H1 (cell line): Measurements from ENCODE around the gene ADTRP. TPM values are rescaled to one million over a fixed set of nuclear protein-coding genes. Genes with fewer than 3 reads are reported as not detected.

ENCODE experiments used
- CTCF ChIA-PET: fragments of 300-600 bp; sonication (Branson Sonifier 250); formaldehyde crosslinking; loops from one replicate; lab custom pipeline; 2021; ENCODE audit not compliant: partially characterized antibody; lab: Charles Lee
- POLR2A ChIA-PET: fragments of 300-600 bp; sonication (Branson Sonifier 250); formaldehyde crosslinking; loops from one replicate; lab custom pipeline; 2021; ENCODE audit warnings: inconsistent platforms; ENCODE audit not compliant: partially characterized antibody; lab: Charles Lee
- DNase-seq, 2 experiments: peaks; one replicate each; pipeline versions ENCODE4 v3.0.0 to v3.0.0-alpha.2; 2010 to 2022; ENCODE audit warnings: low spot score in 2 of 2, low read depth in 1 of 2, mixed read lengths in 1 of 2
- FAIRE-seq: peaks from 2 replicates; lab custom pipeline; 2011; peaks lifted over from hg19 to GRCh38; lab: Jason Lieb, UNC
- H2AFZ ChIP-seq: 2 replicates; pipeline ENCODE4 v1.8.1; 2012; ENCODE audit warnings: low read length, inconsistent platforms
- H2AK5ac ChIP-seq: 2 replicates; pipeline ENCODE4 v1.6.1; 2013; ENCODE audit warnings: low read depth, low read length
- H2BK120ac ChIP-seq: replicated peaks from 2 replicates; pipeline ENCODE3; 2013; ENCODE audit warnings: low read depth, low read length, inconsistent platforms
- H2BK12ac ChIP-seq: 2 replicates; pipeline ENCODE4 v1.6.1; 2013; ENCODE audit warnings: low read depth, low read length
- H2BK15ac ChIP-seq: 2 replicates; pipeline ENCODE4 v1.6.1; 2013; ENCODE audit warnings: low read length
- H2BK20ac ChIP-seq: 2 replicates; pipeline ENCODE4 v1.6.1; 2013; ENCODE audit warnings: low read length
- H2BK5ac ChIP-seq: 2 replicates; pipeline ENCODE4 v1.6.1; 2013; ENCODE audit warnings: low read depth, low read length
- H3K14ac ChIP-seq: 2 replicates; pipeline ENCODE4 v1.6.1; 2013; ENCODE audit warnings: inconsistent platforms; ENCODE audit not compliant: insufficient read length
- H3K18ac ChIP-seq: 2 replicates; pipeline ENCODE4 v1.6.1; 2013; ENCODE audit warnings: low read length; ENCODE audit errors: extremely low read depth
- H3K23ac ChIP-seq: 2 replicates; pipeline ENCODE4 v1.6.1; 2013; ENCODE audit warnings: inconsistent platforms; ENCODE audit not compliant: insufficient read length
- H3K23me2 ChIP-seq: 2 replicates; pipeline ENCODE4 v1.6.1; 2013; ENCODE audit warnings: low read depth, low read length
- H3K27ac ChIP-seq: 2 replicates; pipeline ENCODE4 v1.6.1; 2011; ENCODE audit warnings: low read depth, low read length, inconsistent platforms
- H3K27me3 ChIP-seq, 4 experiments: replicated peaks in 1 of 4; 1 replicate in 1 of 4; 2 replicates in 3 of 4; pipeline versions ENCODE4 v1.6.1 to v1.8.1; 2011 to 2013; ENCODE audit warnings: low read length in 3 of 4, mild to moderate bottlenecking in 3 of 4, inconsistent platforms in 2 of 4, mixed read lengths in 2 of 4, moderate library complexity in 1 of 4; ENCODE audit not compliant: control insufficient read depth in 3 of 4, insufficient read depth in 3 of 4; ENCODE audit errors: extremely low read depth in 1 of 4
- H3K36me3 ChIP-seq, 4 experiments: 2 replicates each; pipeline versions ENCODE4 v1.6.1 to v1.8.1; 2011 to 2013; ENCODE audit warnings: mild to moderate bottlenecking in 4 of 4, low read length in 3 of 4, moderate library complexity in 2 of 4, control low read depth in 1 of 4, inconsistent platforms in 1 of 4; ENCODE audit not compliant: insufficient read depth in 4 of 4, control insufficient read depth in 2 of 4
- H3K4ac ChIP-seq: replicated peaks from 2 replicates; pipeline ENCODE3; 2013; ENCODE audit warnings: low read length, low read depth, mixed read lengths, inconsistent platforms; ENCODE audit not compliant: insufficient read length
- H3K4me1 ChIP-seq, 4 experiments: replicated peaks in 1 of 4; 1 replicate in 1 of 4; 2 replicates in 3 of 4; pipeline versions ENCODE4 v1.6.1 to v1.8.1; 2011 to 2013; ENCODE audit warnings: low read length in 3 of 4, inconsistent platforms in 2 of 4, mixed read lengths in 1 of 4; ENCODE audit not compliant: insufficient read depth in 4 of 4, control insufficient read depth in 3 of 4
- H3K4me2 ChIP-seq, 2 experiments: 2 replicates each; pipeline versions ENCODE4 v1.6.1 to v1.8.1; 2011 to 2013; ENCODE audit warnings: low read depth in 2 of 2, low read length in 2 of 2, control low read depth in 1 of 2, inconsistent platforms in 1 of 2, mild to moderate bottlenecking in 1 of 2; ENCODE audit not compliant: insufficient read depth in 1 of 2
- H3K4me3 ChIP-seq, 4 experiments: fragments of 200-600, 300-600 bp in 1 of 4; sonication (generic), shearing (Covaris generic), sonication (Bioruptor Twin) in 1 of 4; 2 replicates each; pipeline versions ENCODE4 v1.5.1 to v1.8.1; 2011 to 2016; ENCODE audit warnings: low read length in 4 of 4, low read depth in 3 of 4, control low read depth in 2 of 4, inconsistent platforms in 2 of 4, mild to moderate bottlenecking in 2 of 4, mixed read lengths in 1 of 4, moderate library complexity in 1 of 4; ENCODE audit not compliant: insufficient read depth in 2 of 4; ENCODE audit errors: extremely low read depth in 1 of 4
- H3K56ac ChIP-seq: replicated peaks from 2 replicates; pipeline ENCODE3; 2013; ENCODE audit warnings: low read depth, mild to moderate bottlenecking, mixed read lengths, low read length, inconsistent platforms; ENCODE audit not compliant: insufficient read length
- H3K79me1 ChIP-seq: 2 replicates; pipeline ENCODE4 v1.6.1; 2013; ENCODE audit warnings: low read depth, low read length, control low read depth
- H3K79me2 ChIP-seq, 2 experiments: 2 replicates each; pipeline versions ENCODE4 v1.6.1 to v1.8.1; 2012 to 2013; ENCODE audit warnings: low read length in 2 of 2, mild to moderate bottlenecking in 2 of 2, inconsistent platforms in 1 of 2; ENCODE audit not compliant: insufficient read depth in 2 of 2, control insufficient read depth in 1 of 2
- H3K9ac ChIP-seq, 4 experiments: replicated peaks in 1 of 4; 1 replicate in 1 of 4; 2 replicates in 3 of 4; pipeline versions ENCODE4 v1.6.1 to v1.8.1; 2011 to 2013; ENCODE audit warnings: low read depth in 3 of 4, low read length in 3 of 4, control low read depth in 2 of 4, mild to moderate bottlenecking in 2 of 4, moderate library complexity in 2 of 4, inconsistent platforms in 1 of 4; ENCODE audit errors: extremely low read depth in 1 of 4
- H3K9me3 ChIP-seq, 2 experiments: 2 replicates each; pipeline versions ENCODE4 v1.6.1 to v1.8.1; 2012 to 2013; ENCODE audit warnings: mild to moderate bottlenecking in 2 of 2, moderate library complexity in 2 of 2, control low read depth in 1 of 2, inconsistent platforms in 1 of 2, low read depth in 1 of 2, low read length in 1 of 2, mixed read lengths in 1 of 2; ENCODE audit not compliant: insufficient read depth in 2 of 2
- H4K20me1 ChIP-seq, 2 experiments: replicated peaks in 1 of 2; 2 replicates each; pipeline versions ENCODE3 to v1.8.1; 2011 to 2013; ENCODE audit warnings: inconsistent platforms in 2 of 2, low read length in 2 of 2, mild to moderate bottlenecking in 1 of 2; ENCODE audit not compliant: insufficient read depth in 2 of 2, control insufficient read depth in 1 of 2
- H4K5ac ChIP-seq: 2 replicates; pipeline ENCODE4 v1.6.1; 2013; ENCODE audit warnings: low read length, low read depth, mixed read lengths, inconsistent platforms; ENCODE audit not compliant: insufficient read length
- H4K8ac ChIP-seq: 2 replicates; pipeline ENCODE4 v1.8.0; 2013; ENCODE audit warnings: mild to moderate bottlenecking, moderate library complexity, low read length, inconsistent platforms; ENCODE audit not compliant: insufficient read depth; ENCODE audit errors: extremely low read depth
- H4K91ac ChIP-seq: replicated peaks from 2 replicates; pipeline ENCODE3; 2013; ENCODE audit warnings: low read length, mixed read lengths, inconsistent platforms; ENCODE audit not compliant: insufficient read length
- KDM5A ChIP-seq: fragments of 200-600 bp; IDR thresholded peaks from 2 replicates; pipeline ENCODE4 v1.7.1; 2012; ENCODE audit warnings: mild to moderate bottlenecking, low read length, inconsistent platforms, mixed read lengths
- WGBS, 2 experiments: shearing (Covaris generic) in 1 of 2; methylation state at CpG; one replicate each; pipeline versions ENCODE4 v1.1.6 to v1.1.7; 2013 to 2015; ENCODE audit warnings: low lambda C conversion rate in 2 of 2, mixed read lengths in 2 of 2, inconsistent platforms in 1 of 2, low coverage in 1 of 2, missing lambda C conversion rate in 1 of 2; ENCODE audit not compliant: insufficient replicate concordance in 2 of 2, insufficient coverage in 1 of 2, insufficient read length in 1 of 2; ENCODE audit errors: extremely low coverage in 1 of 2, missing lambda C conversion rate in 1 of 2; 5-methylcytosine and 5-hydroxymethylcytosine counted together
- polyA plus RNA-seq, 7 experiments: library from polyadenylated mRNA; depleted of rRNA in 3 of 7; stranded (reverse) in 5 of 7; unstranded in 2 of 7; fragments of >200 nt in 5 of 7; fragments of 200-250 nt in 2 of 7; gene quantifications; 1 replicate in 5 of 7; 2 replicates in 1 of 7; 4 replicates in 1 of 7; pipeline versions ENCODE4 v1.2.1 to v1.2.3, GENCODE V29; 2011 to 2013; ENCODE audit warnings: missing spikeins in 2 of 7, mixed read lengths in 2 of 7
- total RNA-seq: library from RNA; stranded (reverse); fragmentation: NEBNext Ultra II Directional; extraction: Animal tissue kit (Norgen Biotek cat#: 25700); gene quantifications from 2 replicates; pipeline ENCODE4 v1.2.1, GENCODE V29; 2021

The ADTRP gene
- total and polyA plus RNA-seq, 2 of the 8 experiments (the other 6 are each of a cell fraction or from before 2014, with no cell fraction given): 0.08 to 0.45 TPM

DNA sequence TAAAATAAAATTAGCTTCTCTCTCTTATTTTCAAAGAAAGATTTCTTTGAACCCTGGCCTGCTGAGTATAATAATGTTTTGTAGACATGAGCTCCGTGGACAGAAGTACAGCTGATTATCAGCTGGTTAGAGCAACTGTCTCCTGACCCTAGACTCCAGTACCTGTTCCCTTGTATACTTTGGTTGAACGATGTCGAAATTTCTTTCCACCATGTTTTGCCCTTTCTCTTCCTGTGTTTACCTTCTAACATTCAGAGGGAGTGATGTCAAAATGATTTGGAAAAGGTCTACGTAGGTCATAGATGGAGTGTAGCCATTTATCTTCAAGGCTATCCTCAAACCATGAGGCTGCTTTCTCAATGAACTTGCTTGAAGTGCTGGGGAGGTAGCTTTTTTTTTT, 16.8 kb upstream of the ADTRP start:
- H4K91ac ChIP-seq: no peak overlapping the region
- H4K5ac ChIP-seq: no peak overlapping the region
- H2BK20ac ChIP-seq: 0 out of 2 replicates have a peak overlapping the region, but pooled peaks have one; percentile 25
- no peak overlapping the region for H4K8ac ChIP-seq
- H3K14ac ChIP-seq: no peak overlapping the region
- H3K4me3 ChIP-seq: no peak overlapping the region
- H3K4me2 ChIP-seq: no peak overlapping the region
- POLR2A ChIA-PET: interaction anchor here (1.2 kb wide), 1 partner anchor 10 kb away, joined by 4 read pairs; no protein-coding TSS in a partner anchor
- no peak overlapping the region for H2AK5ac ChIP-seq
- H3K27me3 ChIP-seq: no peaks in the 10 kb centered on the region
- WGBS, 2 experiments: 92% methylated on average over 4 of the region's 4 CpGs; no CpG with 5 or more reads in 1 of the 2 experiments
- DNase-seq: no peak
- H3K79me1 ChIP-seq: no peaks in the 10 kb centered on the region
- no peak overlapping the region for H2BK5ac ChIP-seq
- no peak overlapping the region for H2BK15ac ChIP-seq
- no peak overlapping the region for H3K18ac ChIP-seq
- H3K27ac ChIP-seq: no peak overlapping the region; the same call in 1 of the 2 replicates
- H3K56ac ChIP-seq: no peak overlapping the region
- no peak overlapping the region for H2BK12ac ChIP-seq
- H2AFZ ChIP-seq: no peak overlapping the region
- FAIRE-seq: no peak
- no peaks in the 10 kb centered on the region for H3K9me3 ChIP-seq
- H3K23me2 ChIP-seq: no peaks in the 10 kb centered on the region; the same call in 1 of the 2 replicates
- H4K20me1 ChIP-seq: no peaks in the 10 kb centered on the region
- H3K36me3 ChIP-seq: no peaks in the 10 kb centered on the region
- H3K9ac ChIP-seq: no peak overlapping the region
- CTCF ChIA-PET: interaction anchor here (0.6 to 0.9 kb wide), 3 partner anchors 17 to 174 kb away, joined by 3 to 4 read pairs (median 3); partner anchors contain the start of gene ADTRP
- no peak overlapping the region for H2BK120ac ChIP-seq
- H3K4ac ChIP-seq: no peak overlapping the region
- no peaks in the 10 kb centered on the region for H3K79me2 ChIP-seq
- no peak overlapping the region for H3K23ac ChIP-seq
- H3K4me1 ChIP-seq: peaks cover 0 to 9% (median 8%) of the 10 kb centered on the region in 4 experiments; a peak in 4 of 7 replicates
- no peak for TF ChIP-seq KDM5A
